GM15510 (cell line): ENCODE measurements around the gene DYRK1B.

Experiments used
- POLR2A ChIP-seq: IDR thresholded peaks from 3 replicates; pipeline ENCODE4 v1.6.1; 2011; ENCODE audit warnings: borderline replicate concordance; ENCODE audit not compliant: insufficient read length; ENCODE audit errors: extremely low read depth

The DYRK1B gene

DNA sequence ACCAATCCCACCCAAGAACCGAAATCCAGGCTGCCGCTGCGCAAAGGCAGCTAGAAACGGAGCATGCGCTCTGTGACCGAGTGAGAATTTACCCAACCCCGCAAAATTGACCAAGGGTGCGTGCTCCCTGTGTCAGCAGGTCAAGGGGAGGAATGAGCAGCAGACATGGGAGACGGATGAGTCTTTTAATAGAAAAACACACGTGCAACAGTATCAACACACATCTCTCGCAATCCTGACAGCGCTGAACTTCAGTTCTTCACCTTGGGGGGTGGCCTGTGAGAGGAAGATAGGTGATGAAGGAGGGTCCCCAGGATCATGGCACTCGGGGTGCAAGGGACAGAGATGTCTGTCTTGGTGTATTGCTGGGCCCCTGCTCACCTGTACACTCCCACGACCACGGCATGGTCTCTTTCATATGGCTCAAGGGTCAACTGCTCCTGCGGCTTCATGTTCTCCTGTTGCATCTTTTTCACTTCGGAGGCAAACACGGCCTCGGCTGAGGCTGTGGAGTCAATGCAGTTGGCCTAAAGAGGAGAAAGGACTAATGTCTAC, 402 bp upstream of the DYRK1B start:
- TF ChIP-seq POLR2A: no peak

DNA sequence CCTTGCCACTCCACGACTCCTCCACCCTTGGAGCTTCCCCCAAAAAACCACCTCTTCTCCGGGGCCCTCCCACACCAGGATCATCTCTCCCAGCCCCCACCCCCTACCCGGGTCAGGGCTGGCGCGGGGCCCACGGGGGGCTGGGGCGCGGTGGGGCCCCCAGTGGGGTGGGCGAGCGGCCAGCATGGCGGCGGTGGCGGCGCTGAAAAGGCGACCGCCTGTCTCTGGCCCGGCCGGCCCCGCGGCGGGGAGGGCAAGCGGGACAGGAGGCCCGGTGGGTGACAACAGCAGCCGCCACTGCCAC, 850 bp downstream of the DYRK1B start:
- TF ChIP-seq POLR2A: no peak

DNA sequence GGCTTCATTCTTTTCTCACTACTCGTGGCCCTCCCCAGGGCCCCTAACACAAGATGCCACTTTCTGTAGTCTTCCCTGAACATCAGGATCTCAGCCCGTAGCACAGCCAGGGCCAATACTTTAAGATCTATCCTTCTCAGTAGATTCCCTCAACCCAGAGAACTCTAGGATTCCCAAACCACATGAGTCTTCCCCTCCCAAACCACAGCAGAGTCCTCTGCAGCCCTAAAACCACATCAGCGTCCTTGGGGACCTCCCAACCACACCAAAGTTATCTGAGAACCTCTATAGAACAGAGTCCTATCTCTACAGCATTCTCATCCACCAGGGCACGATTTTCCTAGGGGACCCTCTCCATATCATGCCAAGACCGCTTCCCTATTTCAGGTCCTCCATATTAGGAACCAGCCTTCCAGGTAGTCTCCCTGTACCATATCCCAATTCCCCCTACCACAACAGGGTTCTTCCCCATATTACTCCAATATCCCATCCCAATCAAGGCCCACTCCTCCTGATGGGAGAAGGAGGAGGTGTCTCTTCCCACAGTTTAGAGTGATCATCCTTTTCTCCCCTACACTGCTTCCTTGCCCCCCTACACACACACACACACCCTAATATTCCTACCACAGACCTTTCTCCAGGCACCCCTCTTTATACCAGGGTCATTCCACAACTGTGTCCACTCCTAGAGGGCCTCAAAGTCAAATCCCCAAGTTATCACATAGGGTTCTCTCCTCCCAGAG, 1.4 kb downstream of the DYRK1B start:
- no peak for TF ChIP-seq POLR2A

DNA sequence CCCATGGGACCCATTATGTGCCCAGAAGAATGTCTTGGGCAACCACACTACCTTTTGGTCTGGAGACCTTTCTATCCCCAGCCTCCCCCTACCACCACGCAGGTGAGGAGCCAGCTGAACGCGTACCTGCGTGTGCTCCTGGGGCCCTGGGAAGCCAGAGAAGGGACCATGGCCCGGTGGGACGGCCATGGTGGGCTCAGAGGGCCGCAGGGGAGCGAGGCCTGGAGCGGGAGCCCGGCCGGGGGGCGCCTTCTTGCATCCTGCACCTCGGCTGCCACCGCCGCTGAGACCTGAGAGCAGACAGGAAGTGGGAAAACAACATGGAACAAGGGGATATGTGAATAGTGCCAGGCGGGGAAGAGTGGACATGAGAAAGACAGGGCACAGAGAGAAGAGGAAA, 2.3 kb downstream of the DYRK1B start:
- no peak for TF ChIP-seq POLR2A

DNA sequence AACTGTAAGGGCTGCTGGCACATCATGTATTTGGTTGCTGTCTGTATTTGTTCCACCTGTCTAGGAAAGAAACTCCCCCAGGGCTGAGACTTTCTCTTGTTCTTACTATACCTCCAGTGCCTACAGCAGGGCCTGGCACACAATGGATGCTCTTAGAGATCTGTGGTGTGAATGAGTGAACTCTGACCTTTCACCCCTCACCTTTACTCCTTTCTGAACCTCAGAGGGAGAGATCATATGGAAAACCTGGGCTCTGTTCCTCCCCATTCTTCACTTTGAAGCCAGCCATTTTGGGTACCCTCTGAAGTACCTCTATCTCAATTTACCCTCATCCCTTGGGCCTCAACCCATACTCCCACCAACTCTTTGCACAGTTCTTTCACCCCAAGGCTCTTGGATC, 3.1 kb downstream of the DYRK1B start:
- TF ChIP-seq POLR2A: no peak

DNA sequence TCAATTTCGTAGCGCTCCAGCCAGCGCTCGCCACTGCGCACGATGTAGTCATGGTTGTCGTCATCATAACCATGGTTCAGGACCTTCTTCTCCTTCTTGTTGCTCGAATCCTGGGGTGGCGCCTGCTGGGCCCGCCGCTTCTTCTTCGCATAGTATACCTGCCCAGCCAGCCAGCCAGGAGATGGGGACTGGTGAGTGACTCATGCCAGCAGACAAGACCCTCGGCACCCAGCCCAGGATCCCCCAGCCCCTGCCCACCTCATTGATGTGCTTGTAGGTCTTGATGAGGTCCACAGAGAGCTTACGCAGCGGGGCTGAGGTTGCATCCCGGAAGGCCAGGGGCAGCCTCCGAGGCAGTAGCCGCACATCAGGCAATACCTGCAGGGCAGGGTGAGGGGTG, 3.6 kb downstream of the DYRK1B start:
- no peak for TF ChIP-seq POLR2A

DNA sequence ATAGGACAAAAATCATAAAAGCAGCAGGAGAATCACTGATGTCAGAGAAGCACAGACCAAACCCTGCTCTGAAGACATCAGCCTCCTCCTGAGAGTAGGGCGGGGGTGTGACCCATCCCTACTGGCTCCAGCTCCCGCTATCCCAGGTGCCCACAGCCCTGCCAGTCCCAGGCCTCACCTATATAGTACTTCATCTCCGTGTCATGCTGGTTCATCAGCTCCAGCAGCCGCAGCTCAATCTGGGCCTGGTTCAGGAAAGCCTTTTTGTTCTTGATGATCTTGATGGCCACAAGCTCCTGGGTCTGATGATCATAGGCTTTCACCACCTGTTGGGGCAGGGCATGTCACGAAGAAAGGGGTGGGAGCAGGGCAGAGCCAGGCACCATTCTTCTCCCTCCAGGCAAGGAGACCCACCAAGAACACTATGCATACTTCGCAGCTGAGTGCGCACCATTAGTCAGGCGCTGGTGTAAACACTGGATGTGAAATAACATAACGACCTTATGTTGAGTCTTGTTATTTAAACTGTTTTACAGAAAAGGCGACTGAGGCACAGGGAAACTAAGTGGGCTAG, 4.2 kb downstream of the DYRK1B start:
- TF ChIP-seq POLR2A: no peak

DNA sequence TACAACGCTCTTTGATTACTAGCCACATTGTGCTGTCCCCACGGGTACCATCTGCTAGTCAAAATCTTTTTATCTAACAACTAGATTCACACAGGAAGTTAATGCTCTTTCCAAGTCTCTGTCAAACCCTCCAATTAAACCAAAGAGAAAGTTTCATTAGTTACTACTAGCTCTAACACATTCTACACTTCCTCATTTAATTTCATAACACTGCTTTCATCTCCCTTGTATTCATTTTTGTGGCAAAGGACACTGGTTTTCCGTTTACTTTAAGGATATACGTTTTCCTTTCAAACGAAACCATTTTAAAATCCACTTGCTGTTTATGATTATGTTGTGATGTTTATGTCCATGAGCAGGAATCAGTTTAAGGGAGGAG, 5.3 kb downstream of the DYRK1B start:
- no peak for TF ChIP-seq POLR2A

DNA sequence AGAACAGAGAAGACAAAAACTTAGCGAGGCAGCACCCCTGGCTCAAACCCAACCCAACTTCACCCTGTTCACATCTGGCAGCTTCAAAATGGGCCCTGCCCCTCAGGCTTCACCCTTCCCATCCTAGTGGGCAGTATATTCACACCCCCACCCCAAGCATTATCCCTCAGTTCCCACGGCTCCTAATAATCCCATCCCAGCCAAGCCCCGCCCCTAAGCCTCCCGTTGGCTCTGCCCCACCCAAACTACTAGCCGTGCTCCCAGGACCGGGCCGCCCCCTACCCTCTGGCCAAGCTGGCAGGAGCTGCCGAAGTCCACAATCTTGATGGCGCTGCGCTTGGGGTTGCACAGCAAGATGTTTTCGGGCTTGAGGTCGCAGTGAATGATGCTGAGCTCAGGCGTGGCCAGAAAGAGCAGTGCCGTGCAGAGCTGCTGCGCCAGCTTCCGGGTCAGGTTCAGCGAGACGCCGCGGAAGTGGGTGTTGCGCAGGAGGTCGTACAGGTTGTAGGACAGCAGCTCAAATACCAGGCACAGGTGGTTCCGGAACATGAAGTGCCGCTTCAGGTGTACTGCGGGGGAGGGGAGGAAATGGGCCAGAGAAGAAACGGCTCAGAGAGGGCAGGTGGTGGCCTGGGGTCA, 5.8 kb downstream of the DYRK1B start:
- no peak for TF ChIP-seq POLR2A

DNA sequence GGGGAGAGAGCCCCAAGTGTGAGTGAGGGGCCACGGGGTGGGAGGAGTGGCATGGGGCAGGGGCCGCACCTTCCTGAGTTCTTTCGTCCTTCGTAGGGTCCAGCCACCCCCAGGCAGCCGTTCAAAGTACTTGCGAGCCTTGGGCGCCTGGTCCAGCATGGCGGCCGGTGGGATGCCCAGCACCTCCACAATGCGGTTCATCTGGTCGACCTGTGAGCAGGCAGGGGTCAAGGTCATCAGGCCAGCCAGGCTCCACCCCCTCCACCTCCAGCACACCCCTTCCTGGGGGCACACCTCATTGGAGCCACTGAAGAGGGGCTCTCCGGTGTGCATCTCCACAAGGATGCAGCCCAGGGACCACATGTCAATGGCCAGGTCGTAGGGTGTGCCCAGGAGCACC, 6.7 kb downstream of the DYRK1B start:
- no peak for TF ChIP-seq POLR2A

DNA sequence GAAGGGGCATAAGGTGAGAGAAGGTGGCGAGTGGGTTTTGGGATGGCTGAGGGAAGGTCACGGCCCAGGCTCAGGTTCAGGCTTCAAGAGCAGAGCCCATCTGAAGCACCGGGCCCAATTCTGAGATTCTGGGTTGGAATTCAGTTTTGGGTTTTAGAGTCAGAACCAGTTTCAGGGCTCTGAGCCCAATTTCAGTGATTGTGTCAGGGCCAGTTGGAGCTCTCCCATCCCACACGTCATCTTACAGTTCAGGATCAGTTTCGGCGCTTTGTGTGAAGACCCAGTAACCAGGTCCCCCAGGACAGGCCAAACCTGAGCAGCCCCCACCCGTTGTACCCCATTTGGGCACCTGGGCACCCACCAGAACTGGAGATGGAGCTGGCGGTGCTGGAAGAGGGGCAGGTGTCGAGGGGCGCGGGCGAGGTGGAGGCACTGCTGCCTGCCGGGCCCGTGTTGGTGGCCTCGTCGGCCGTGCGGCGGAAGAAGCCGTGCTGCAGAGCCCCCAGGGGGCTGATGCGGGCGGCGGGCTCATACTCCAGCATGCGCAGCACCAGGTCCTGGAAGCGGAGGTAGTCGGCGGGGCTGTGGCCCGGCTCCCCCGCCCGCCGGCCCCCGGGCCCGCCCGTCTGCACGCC, 7.5 kb downstream of the DYRK1B start:
- no peak for TF ChIP-seq POLR2A

DNA sequence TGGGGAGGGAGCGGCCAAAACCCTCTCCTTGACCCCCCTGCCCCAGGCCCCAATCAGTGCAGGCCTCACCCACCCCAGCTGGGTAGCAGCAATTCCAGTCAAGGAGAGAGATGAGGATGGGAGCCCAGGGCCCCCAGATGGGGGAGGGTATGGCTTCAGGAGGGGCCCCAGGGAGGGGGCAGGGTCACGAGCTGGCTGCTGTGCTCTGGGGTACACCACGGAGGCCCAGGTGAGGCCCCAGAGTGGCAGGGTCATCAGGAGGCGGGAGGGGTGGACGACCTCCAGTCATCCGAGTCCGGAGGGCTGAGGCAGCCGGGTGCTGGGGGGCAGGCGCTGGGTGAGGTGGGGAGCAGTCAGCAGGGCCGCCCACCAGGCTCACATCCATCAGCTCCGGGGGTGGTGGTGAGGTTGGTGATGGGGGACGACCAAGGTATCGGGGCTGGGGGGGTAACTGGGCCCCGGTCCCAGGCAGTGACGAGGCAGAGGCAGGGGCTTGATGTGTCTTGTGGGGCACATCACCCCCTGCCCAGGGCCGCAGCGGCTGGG, 8.4 kb downstream of the DYRK1B start:
- TF ChIP-seq POLR2A: no peak

DNA sequence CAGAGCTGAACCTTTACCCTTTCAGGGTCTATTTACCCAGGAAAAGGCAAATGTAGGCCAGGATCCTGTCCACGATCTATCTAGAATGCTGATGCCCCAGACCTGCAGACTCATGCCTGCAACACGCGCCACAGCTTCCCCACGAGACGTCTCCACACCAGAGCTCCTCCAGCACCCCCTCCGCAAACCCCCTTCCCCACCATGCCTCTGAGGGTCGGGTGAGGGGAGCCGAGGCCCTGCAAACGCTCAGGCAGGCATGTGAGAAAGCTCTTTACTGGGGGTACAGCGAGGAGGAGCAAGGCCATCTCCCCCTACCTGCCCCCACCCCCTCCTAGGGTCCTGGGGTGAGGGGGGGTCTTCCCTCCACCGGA, 8.9 kb downstream of the DYRK1B start:
- TF ChIP-seq POLR2A: no peak

DNA sequence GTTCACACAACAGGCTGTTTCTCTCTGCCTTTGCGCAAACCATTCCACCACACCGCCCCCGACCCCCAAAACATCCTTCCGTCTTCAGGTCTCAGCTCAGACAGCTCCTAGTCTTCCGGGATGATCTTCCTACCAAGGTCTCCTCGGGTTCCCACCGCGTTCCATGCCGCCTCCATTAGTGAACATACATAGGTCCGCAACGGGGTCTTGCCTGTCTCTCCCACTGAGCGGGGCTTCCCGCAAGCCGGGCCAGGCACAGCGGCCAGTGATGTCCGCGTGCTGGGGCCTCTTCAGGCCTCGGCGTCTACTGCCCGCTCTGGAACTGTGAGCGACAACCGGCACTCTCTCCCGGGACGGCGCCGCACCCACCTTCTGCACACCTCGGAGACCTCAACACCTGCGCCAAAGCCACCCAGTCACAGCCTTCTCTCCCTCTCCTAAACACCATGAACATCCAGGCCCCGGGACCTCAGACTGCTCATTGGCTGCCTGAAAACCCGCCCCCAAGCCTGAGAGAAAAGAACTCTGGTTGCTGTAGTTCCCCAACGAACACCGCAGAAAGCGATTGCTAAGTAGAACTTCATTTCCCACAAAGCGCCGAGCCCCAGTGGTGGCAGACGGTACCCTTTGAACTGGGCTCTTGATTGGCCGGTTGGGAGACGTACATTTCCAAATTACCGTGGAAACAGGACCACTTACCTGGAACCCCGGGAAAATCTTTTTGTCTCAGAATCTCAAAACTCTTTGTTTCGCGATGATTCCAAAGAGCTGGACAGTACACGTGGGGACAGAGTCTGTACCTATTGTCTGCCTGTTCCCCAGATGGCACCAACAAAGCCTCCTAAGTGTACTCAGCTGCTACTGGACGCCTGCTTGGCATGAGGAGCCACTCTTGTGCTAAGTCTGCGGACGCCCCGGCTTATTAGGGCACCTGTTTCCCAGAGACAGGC, 9.5 kb downstream of the DYRK1B start:
- peak; percentile 52 for TF ChIP-seq POLR2A

DNA sequence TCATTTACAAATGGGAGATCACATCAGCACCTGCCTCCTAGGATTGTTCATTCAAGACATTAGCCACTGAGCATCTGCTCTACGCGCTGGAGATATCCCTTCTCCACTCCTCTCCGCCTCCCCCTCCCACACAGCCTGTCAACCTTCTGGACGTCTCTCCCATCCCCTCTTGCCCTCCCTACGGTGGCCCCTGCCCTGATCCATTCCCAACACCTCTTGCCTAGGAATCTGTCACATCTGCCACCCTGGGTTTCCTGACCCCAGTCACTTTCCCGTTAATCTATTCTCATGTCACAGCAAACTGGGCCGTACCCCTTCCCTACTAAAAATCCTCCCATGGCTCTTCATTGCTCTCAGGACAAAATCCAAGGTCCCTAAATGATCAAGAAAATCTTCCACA, 10.3 kb downstream of the DYRK1B start:
- no peak for TF ChIP-seq POLR2A

DNA sequence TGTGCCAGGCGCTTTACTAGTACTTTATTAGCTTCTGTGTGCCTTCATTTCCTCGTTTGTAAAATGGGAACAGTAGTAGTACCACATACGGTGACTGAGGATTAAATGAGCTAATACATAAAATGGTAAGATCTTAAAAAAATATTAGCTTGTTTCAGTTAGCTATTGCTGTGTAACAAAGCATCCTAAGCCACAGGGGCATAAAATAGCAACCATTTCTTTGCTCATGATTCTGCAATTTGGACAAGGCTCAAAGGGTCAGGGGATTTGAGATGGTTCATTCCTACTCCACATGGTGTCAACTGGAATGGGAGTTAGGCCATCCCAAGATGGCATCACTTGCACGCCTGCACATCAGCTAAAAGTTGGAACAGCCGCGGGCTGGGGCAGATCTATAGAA, 13.3 kb downstream of the DYRK1B start:
- no peak for TF ChIP-seq POLR2A
